Smooth muscle cell (in vitro differentiated cells): Measurements from ENCODE around the gene FCRLB. TPM values are rescaled to one million over a fixed set of nuclear protein-coding genes. Genes with fewer than 3 reads are reported as not detected.
"Not testable (repeated sequence)": the region's sequence is repeated elsewhere in the genome, so short reads cannot be mapped to it uniquely, and the experiment has no call there.

Source experiments
- DNase-seq: peaks from one replicate; lab custom pipeline; 2025; ENCODE audit not compliant: unreplicated experiment; lab: John Stamatoyannopoulos, UW
- H2AFZ ChIP-seq: fragments of 200-600 bp; sonication (generic); 2 replicates; pipeline ENCODE4 v1.6.0; 2016; ENCODE audit warnings: antibody characterized with exemption, low read depth, mild to moderate bottlenecking
- H3F3A ChIP-seq: fragments of 200-600 bp; sonication (generic); 2 replicates; pipeline ENCODE4 v1.6.0; 2017; ENCODE audit warnings: antibody characterized with exemption, low read depth
- H3K27ac ChIP-seq: fragments of 200-600 bp; sonication (generic); 2 replicates; pipeline ENCODE4 v1.5.1; 2016; ENCODE audit warnings: low read depth, mild to moderate bottlenecking
- H3K27me3 ChIP-seq: fragments of 200-600 bp; sonication (generic); 2 replicates; pipeline ENCODE4 v1.6.1; 2016; ENCODE audit warnings: low read depth, mild to moderate bottlenecking
- H3K36me3 ChIP-seq: fragments of 200-600 bp; sonication (generic); 2 replicates; pipeline ENCODE4 v1.5.1; 2016; ENCODE audit warnings: low read depth
- H3K4me1 ChIP-seq: fragments of 200-600 bp; sonication (generic); 2 replicates; pipeline ENCODE4 v1.5.1; 2016; ENCODE audit warnings: low read depth
- H3K4me2 ChIP-seq: fragments of 200-600 bp; sonication (generic); 2 replicates; pipeline ENCODE4 v1.6.0; 2016; ENCODE audit warnings: mild to moderate bottlenecking
- H3K4me3 ChIP-seq: fragments of 200-600 bp; sonication (generic); 2 replicates; pipeline ENCODE4 v1.5.1; 2016; ENCODE audit warnings: mild to moderate bottlenecking
- H3K79me2 ChIP-seq: fragments of 200-600 bp; sonication (generic); 2 replicates; pipeline ENCODE4 v1.6.0; 2016; ENCODE audit warnings: low read depth, mild to moderate bottlenecking
- H3K9ac ChIP-seq: fragments of 200-600 bp; sonication (generic); 2 replicates; pipeline ENCODE4 v1.6.0; 2016; ENCODE audit warnings: low read depth
- H3K9me3 ChIP-seq: fragments of 200-600 bp; sonication (generic); replicated peaks from 2 replicates; pipeline ENCODE4 v1.5.1; 2016; ENCODE audit warnings: low read depth
- H4K20me1 ChIP-seq: fragments of 200-600 bp; sonication (generic); 2 replicates; pipeline ENCODE4 v1.6.0; 2016; ENCODE audit warnings: low read depth
- WGBS: methylation state at CpG from one replicate; pipeline ENCODE4 v1.1.7; 2016; ENCODE audit warnings: low lambda C conversion rate; 5-methylcytosine and 5-hydroxymethylcytosine counted together
- polyA plus RNA-seq: library from polyadenylated mRNA; unstranded; fragments of >200 nt; fragmentation: Nextera tagmentation; extraction: Ambion mirVana; gene quantifications from 2 replicates; pipeline ENCODE4 v1.2.1, GENCODE V29; 2016
- total RNA-seq: library from RNA; depleted of rRNA; stranded (reverse); fragments of >200 nt; gene quantifications from 2 replicates; pipeline ENCODE4 v1.2.3, GENCODE V29; 2014
- TF ChIP-seq, protein P1 (sequence below): fragments of 200-600 bp; sonication (generic); IDR thresholded peaks from 2 replicates; pipeline ENCODE4 v1.5.1; 2017; ENCODE audit warnings: borderline replicate concordance, mild to moderate bottlenecking, antibody characterized with exemption; ENCODE audit not compliant: insufficient read depth, poor library complexity, severe bottlenecking

The FCRLB gene
- total and polyA plus RNA-seq, 2 experiments from 2014 or later = 0.50 to 0.99 TPM

DNA sequence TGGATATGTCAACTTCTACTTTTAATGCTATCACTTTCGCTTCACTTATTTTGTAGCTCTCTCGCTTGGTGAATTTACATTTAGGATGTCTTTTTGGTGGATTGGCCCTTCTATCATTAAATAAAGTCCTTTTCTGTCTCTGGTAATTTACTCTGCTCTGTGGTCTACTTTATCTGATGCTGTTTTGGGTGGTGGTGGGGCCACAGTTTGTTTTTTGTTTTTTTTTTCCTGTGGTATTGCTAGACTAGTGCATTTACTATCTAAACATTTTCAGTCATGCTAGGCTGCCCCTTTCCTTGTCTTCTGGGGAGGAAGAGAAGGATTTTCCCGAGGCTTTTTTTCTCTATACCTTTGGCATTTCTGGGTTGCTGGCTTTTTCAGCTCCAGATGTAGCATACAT lies 32.4 kb upstream of the FCRLB start:
- 79% methylated on average over 3 of the region's 3 CpGs for WGBS
- no peak overlapping the region for H2AFZ ChIP-seq
- H3K4me2 ChIP-seq = no peak overlapping the region
- no peak overlapping the region for H3K4me3 ChIP-seq
- TF ChIP-seq, protein P1, sequence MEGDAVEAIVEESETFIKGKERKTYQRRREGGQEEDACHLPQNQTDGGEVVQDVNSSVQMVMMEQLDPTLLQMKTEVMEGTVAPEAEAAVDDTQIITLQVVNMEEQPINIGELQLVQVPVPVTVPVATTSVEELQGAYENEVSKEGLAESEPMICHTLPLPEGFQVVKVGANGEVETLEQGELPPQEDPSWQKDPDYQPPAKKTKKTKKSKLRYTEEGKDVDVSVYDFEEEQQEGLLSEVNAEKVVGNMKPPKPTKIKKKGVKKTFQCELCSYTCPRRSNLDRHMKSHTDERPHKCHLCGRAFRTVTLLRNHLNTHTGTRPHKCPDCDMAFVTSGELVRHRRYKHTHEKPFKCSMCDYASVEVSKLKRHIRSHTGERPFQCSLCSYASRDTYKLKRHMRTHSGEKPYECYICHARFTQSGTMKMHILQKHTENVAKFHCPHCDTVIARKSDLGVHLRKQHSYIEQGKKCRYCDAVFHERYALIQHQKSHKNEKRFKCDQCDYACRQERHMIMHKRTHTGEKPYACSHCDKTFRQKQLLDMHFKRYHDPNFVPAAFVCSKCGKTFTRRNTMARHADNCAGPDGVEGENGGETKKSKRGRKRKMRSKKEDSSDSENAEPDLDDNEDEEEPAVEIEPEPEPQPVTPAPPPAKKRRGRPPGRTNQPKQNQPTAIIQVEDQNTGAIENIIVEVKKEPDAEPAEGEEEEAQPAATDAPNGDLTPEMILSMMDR = no peak
- H3K4me1 ChIP-seq = no peaks in the 10 kb centered on the region
- H3K36me3 ChIP-seq = no peaks in the 10 kb centered on the region
- no peak for DNase-seq
- H3K79me2 ChIP-seq = no peaks in the 10 kb centered on the region
- no peaks in the 10 kb centered on the region for H4K20me1 ChIP-seq
- H3F3A ChIP-seq = no peaks in the 10 kb centered on the region
- peaks cover 17% of the 10 kb centered on the region for H3K27me3 ChIP-seq
- no peak overlapping the region for H3K9ac ChIP-seq
- H3K27ac ChIP-seq = no peak overlapping the region
- H3K9me3 ChIP-seq = no peaks in the 10 kb centered on the region

DNA sequence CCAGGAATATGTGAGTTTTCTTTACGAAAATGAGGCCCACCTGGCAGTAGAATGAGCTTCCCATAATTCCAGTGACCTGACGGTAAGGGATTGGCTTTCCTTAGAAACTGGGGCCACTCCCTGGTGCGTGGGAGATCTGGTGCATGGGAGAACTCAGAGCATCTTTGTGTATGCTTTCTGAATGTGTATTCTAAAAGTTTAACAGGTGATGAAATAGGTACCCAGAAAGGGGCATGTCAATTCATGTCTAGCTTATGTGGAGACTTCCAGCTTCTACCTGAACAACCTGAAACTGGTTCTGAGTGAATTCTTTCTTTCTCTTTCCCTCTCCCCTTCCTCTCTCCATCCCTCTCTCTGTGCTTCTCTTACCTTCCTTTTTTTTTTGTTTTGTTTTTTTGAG lies 29.5 kb upstream of the FCRLB start:
- no peaks in the 10 kb centered on the region for H3K4me1 ChIP-seq
- peaks cover 28% of the 10 kb centered on the region for H3K27me3 ChIP-seq
- H3K36me3 ChIP-seq = no peaks in the 10 kb centered on the region
- H3K4me3 ChIP-seq = no peak overlapping the region
- H3K79me2 ChIP-seq = no peaks in the 10 kb centered on the region
- H3K4me2 ChIP-seq = no peak overlapping the region
- 73% methylated on average over 3 of the region's 3 CpGs for WGBS
- H3K27ac ChIP-seq = no peak overlapping the region
- H2AFZ ChIP-seq = no peak overlapping the region
- no peaks in the 10 kb centered on the region for H4K20me1 ChIP-seq
- H3K9ac ChIP-seq = no peak overlapping the region
- no peaks in the 10 kb centered on the region for H3K9me3 ChIP-seq
- DNase-seq = no peak
- TF ChIP-seq, protein P1 = no peak
- no peaks in the 10 kb centered on the region for H3F3A ChIP-seq

DNA sequence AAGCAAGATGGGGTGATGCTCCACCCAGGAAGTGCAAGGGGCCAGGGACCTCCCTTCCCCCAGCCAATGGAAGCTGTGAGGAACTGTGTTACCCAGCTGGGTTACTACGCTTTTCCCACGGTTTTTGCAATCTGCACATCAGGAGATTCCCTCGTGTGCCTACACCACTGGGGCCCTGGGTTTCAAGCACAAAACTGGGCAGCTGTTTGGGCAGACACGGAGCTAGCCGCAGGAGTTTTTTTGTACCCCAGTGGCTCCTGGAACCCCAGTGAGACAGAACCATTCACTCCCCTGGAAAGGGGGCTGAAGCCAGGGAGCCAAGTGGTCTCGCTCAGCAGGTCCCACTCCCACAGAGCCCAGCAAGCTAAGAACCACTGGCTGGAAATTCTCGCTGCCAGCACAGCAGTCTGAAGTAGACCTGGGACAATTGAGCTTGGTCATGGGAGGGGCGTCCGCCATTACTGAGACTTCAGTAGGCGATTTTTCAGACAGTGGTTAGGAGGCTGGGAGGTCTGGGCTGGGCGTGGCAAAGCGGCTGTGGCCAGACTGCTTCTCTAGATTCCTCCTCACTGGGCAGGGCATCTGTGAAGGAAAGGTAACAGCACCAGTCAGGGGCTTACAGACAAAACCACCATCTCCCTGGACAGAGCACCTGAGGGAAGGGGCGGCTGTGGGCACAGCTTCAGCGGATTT lies 28.2 kb upstream of the FCRLB start:
- H3F3A ChIP-seq, DNase-seq, H3K4me2 ChIP-seq, H3K9me3 ChIP-seq, H3K4me3 ChIP-seq, H3K4me1 ChIP-seq, H3K79me2 ChIP-seq, H4K20me1 ChIP-seq, H3K36me3 ChIP-seq, H3K9ac ChIP-seq, H2AFZ ChIP-seq, H3K27ac ChIP-seq: not testable (repeated sequence)
- WGBS = 92% methylated on average over 14 of the region's 14 CpGs
- peaks cover 31% of the 10 kb centered on the region for H3K27me3 ChIP-seq

DNA sequence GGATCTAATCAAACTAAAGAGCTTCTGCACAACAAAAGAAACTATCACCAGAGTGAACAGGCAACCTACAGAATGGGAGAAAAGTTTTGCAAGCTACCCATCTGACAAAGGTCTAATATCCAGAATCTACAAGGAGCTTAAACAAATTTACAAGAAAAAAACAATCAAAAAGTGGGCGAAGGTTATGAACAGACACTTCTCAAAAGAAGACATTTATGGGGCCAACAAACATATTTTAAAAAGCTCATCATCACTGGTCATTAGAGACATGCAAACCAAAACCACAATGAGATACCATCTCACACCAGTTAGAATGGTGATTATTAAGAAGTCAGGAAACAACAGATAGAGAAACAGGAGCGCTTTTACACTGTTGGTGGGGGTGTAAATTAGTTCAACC lies 23.0 kb upstream of the FCRLB start:
- not testable (repeated sequence) for H3K4me1 ChIP-seq, H3K4me2 ChIP-seq, H3K27ac ChIP-seq, DNase-seq, H3K36me3 ChIP-seq, H3K79me2 ChIP-seq, H4K20me1 ChIP-seq, H2AFZ ChIP-seq, H3K9ac ChIP-seq, H3K9me3 ChIP-seq, H3K4me3 ChIP-seq, H3F3A ChIP-seq
- peaks cover 20% of the 10 kb centered on the region for H3K27me3 ChIP-seq
- WGBS = 93% methylated on average over 2 of the region's 2 CpGs
